HG02970 (cell line): ENCODE measurements around the gene MAP4K5.

Experiments
- ATAC-seq: cut with Tn5 transposase; IDR thresholded peaks from one replicate; pipeline ENCODE4 v1.9.1; 2021; ENCODE audit warnings: mild to moderate bottlenecking, moderate library complexity, moderate number of reproducible peaks; ENCODE audit not compliant: unreplicated experiment, low FRiP score

Gene MAP4K5

GRCh38 chr14:50377550-50378085 lies 154.8 kb downstream of the MAP4K5 start:
- no peak for ATAC-seq

- no peak for ATAC-seq
These were observed 156.6 kb downstream of the MAP4K5 start for GRCh38 chr14:50375760-50376159.

- no peak for ATAC-seq
These were observed 158.4 kb downstream of the MAP4K5 start for GRCh38 chr14:50373959-50374358.

GRCh38 chr14:50371546-50371945 lies 160.8 kb downstream of the MAP4K5 start:
- ATAC-seq, result no peak
